WERI-Rb-1 (cell line): ENCODE results near the gene TMEM38A.

Experiments
- DNase-seq: peaks from one replicate; pipeline ENCODE4 v3.0.0-alpha.2; 2020
- H3K27ac ChIP-seq: fragments of 250-450 bp; sonication (Bioruptor Pico); 2 replicates; pipeline ENCODE4 v1.5.1; 2020; ENCODE audit warnings: mild to moderate bottlenecking, moderate library complexity
- H3K27me3 ChIP-seq: fragments of 250-450 bp; sonication (Bioruptor Pico); 2 replicates; pipeline ENCODE4 v1.5.1; 2021; ENCODE audit warnings: mild to moderate bottlenecking, low read depth, moderate library complexity; ENCODE audit not compliant: insufficient read depth, severe bottlenecking
- H3K36me3 ChIP-seq: fragments of 250-450 bp; sonication (Bioruptor Pico); 2 replicates; pipeline ENCODE4 v1.5.1; 2020; ENCODE audit warnings: mild to moderate bottlenecking, moderate library complexity
- H3K4me3 ChIP-seq: 2 replicates; pipeline ENCODE4 v1.5.1; 2011; ENCODE audit warnings: low read depth, mild to moderate bottlenecking, control low read depth, low read length
- H3K9me3 ChIP-seq: fragments of 250-450 bp; sonication (Bioruptor Pico); 2 replicates; pipeline ENCODE4 v1.5.1; 2021; ENCODE audit warnings: mild to moderate bottlenecking, moderate library complexity; ENCODE audit not compliant: severe bottlenecking
- TF ChIP-seq, protein P1 (sequence below): IDR thresholded peaks from 2 replicates; pipeline ENCODE4 v1.5.1; 2011; ENCODE audit warnings: low read depth, mild to moderate bottlenecking, control low read depth, inconsistent platforms, low read length

Gene TMEM38A

DNA sequence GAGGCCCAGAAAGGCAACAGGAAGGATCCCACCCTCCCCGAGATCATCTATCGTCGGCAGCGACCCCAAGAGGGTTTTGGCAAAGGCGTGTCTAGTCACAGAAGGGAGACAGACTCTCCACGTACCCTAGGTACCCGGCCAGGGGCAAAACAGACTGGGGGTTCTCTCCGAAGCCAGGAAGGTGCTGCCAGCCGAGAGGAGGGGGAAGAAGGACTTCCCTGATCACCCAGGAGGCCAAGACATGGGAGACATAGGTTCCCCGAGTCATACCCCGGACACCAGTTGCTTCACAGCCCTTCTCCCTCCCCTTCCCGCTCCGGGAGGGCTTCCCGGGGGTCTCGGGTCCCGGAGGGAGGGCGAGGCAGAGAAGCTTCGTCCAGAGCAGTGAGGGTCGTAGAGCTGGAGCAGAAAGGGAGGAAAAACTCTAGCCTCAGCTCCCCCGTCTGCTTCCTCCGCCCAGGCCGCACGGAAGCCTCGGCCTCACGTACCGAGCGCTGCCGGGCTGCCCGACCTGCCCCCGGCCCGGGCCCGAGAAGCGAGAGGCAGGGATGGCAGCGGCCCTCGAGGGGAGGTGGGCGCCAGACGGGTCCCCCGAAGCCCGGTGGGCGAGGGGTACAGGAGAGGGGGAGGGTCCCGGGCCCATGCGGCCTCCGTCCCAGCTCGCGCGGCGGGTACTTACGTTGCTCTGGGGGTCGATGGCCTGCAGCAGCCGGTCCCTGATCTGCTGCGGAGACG, 33.6 kb upstream of the TMEM38A start:
- H3K4me3 ChIP-seq, result peak overlapping the region; percentile 93
- H3K27ac ChIP-seq, result peak overlapping the region; percentile 67
- DNase-seq, result no peak
- no peaks in the 10 kb centered on the region for H3K27me3 ChIP-seq
- peaks cover 53% of the 10 kb centered on the region for H3K36me3 ChIP-seq
- TF ChIP-seq, protein P1, sequence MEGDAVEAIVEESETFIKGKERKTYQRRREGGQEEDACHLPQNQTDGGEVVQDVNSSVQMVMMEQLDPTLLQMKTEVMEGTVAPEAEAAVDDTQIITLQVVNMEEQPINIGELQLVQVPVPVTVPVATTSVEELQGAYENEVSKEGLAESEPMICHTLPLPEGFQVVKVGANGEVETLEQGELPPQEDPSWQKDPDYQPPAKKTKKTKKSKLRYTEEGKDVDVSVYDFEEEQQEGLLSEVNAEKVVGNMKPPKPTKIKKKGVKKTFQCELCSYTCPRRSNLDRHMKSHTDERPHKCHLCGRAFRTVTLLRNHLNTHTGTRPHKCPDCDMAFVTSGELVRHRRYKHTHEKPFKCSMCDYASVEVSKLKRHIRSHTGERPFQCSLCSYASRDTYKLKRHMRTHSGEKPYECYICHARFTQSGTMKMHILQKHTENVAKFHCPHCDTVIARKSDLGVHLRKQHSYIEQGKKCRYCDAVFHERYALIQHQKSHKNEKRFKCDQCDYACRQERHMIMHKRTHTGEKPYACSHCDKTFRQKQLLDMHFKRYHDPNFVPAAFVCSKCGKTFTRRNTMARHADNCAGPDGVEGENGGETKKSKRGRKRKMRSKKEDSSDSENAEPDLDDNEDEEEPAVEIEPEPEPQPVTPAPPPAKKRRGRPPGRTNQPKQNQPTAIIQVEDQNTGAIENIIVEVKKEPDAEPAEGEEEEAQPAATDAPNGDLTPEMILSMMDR, result no peak
- H3K9me3 ChIP-seq, result no peaks in the 10 kb centered on the region

DNA sequence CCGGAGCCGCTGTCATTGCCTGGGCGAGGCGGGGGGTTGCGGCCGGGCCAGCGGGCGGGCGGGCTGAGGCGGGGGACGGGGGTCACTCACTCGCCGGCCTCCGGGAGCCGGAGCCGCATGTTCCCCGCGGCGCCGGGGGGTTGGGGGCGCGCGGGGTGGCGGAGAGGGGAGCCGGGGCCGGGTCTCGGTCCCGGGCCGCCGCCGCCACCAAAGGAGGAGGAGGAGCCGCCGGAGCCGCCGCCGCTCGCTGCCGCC, 33.1 kb upstream of the TMEM38A start:
- TF ChIP-seq, protein P1, result no peak
- H3K27me3 ChIP-seq, result no peaks in the 10 kb centered on the region
- H3K4me3 ChIP-seq, result peak overlapping the region; percentile 93
- H3K27ac ChIP-seq, result peak overlapping the region; percentile 67
- no peak for DNase-seq
- H3K36me3 ChIP-seq, result peaks cover 56% of the 10 kb centered on the region
- H3K9me3 ChIP-seq, result no peaks in the 10 kb centered on the region

- DNase-seq, result peak; percentile 96
- peak within 1 kb of the TSS; percentile 98 for H3K27ac ChIP-seq
- H3K9me3 ChIP-seq, result no peaks in the 10 kb centered on the region
- no peaks in the 10 kb centered on the region for H3K27me3 ChIP-seq
- H3K4me3 ChIP-seq, result peak within 1 kb of the TSS; percentile 93
- peaks cover 56% of the 10 kb centered on the region for H3K36me3 ChIP-seq
- TF ChIP-seq, protein P1, result no peak
Measured at GRCh38 chr19:16628183-16628983, 32.6 kb upstream of the TMEM38A start, which contains the start of gene MED26. Gene MED26 (minus strand): TSS chr19:16628204. CDS start chr19:16627943, 261 bp downstream.

DNA sequence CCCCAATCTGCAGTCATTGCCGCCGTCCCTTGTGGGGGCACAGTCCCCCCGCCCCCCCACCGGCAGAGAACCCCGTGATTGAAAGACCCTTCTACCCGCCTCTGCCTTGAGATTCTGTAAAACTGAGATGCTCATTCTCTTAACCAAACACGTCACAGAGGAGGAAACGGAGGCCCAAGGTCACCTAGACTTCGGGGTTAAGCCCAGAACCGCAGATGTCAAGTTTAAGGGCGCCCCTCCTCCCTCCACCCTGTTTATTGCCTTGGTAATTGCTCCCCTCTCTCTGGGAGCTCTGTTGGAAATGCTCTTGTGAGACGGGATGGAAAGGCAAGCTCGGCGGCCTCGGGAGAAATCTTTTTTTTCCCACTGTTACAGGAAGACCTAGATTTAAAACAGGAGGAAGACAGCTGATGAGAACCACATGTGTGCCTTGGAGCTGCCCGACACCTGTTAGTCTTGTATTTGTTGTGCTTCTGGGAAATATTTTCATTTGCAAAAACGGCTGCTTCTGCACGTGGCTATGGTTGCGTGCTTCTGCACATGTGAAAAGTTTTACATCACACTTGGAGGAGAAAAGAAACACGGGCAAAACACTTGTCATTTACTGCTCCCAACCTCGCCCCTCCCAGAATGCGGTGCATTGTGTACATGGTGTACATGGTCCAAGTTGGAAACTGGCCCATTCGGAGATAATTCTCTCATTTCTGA, 31.8 kb upstream of the TMEM38A start:
- Histone ChIP-seq H3K27ac (peak overlapping the region; percentile 98), H3K9me3 (no peaks in the 10 kb centered on the region), H3K4me3 (peak overlapping the region; percentile 76), H3K36me3 (peaks cover 53% of the 10 kb centered on the region), H3K27me3 (no peaks in the 10 kb centered on the region)
- no peak for DNase-seq
- TF ChIP-seq, protein P1, result no peak

DNA sequence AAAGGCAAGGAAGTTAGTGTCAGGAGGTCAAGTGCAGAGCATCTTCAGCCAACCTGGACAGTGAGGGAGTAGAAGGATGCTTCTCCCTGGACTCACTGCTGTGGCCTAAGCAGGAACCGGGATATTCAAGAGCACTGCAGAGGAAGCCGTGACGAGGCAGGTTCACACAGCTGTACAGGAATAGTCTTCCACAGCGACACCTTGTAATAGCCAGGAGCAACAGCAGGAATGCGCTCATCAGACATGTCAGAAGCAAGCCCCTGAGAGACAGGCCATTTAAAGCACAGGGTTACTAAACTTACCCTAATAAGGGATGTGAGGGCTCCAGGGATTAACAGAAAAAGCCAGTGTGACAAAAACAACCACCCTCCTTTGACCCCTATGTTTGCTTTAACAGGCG, 29.5 kb upstream of the TMEM38A start:
- TF ChIP-seq, protein P1, result no peak
- DNase-seq, result no peak
- H3K9me3 ChIP-seq, result no peaks in the 10 kb centered on the region
- H3K27ac ChIP-seq, result no peak overlapping the region
- peaks cover 33% of the 10 kb centered on the region for H3K36me3 ChIP-seq
- no peaks in the 10 kb centered on the region for H3K27me3 ChIP-seq
- H3K4me3 ChIP-seq, result no peak overlapping the region
